Activated CD4-positive, alpha-beta T cell treated with anti-CD3 and anti-CD28 coated beads, Interleukin-2, amount 50 U/mL, for 4 hours (primary cell): Measurements from ENCODE around the gene TSPAN9.

Experiments used
- DNase-seq, 2 experiments: peaks; one replicate each; pipeline ENCODE4 v3.0.0-alpha.2; 2020

The TSPAN9 gene

GRCh38 chr12:3128498-3129293 is 51.5 kb downstream of the TSPAN9 start:
- DNase-seq: no peak

- no peak for DNase-seq
Measured at GRCh38 chr12:3129301-3130056, 52.3 kb downstream of the TSPAN9 start.

GRCh38 chr12:3130057-3130830 is 53.1 kb downstream of the TSPAN9 start:
- no peak for DNase-seq

- DNase-seq: no peak
Measured at GRCh38 chr12:3131129-3131528, 54.0 kb downstream of the TSPAN9 start.

- no peak for DNase-seq
Measured at GRCh38 chr12:3132636-3133404, 55.6 kb downstream of the TSPAN9 start.

GRCh38 chr12:3133405-3133783 is 56.2 kb downstream of the TSPAN9 start:
- DNase-seq: no peak

GRCh38 chr12:3134126-3134525 is 56.9 kb downstream of the TSPAN9 start:
- no peak for DNase-seq

GRCh38 chr12:3134526-3135135 is 57.5 kb downstream of the TSPAN9 start:
- DNase-seq: no peak

- DNase-seq: peak in 1 of 2 experiments; percentile 11
Measured at GRCh38 chr12:3135522-3136461, 58.6 kb downstream of the TSPAN9 start.

- no peak for DNase-seq
Measured at GRCh38 chr12:3136641-3137267, 59.6 kb downstream of the TSPAN9 start.

- no peak for DNase-seq
Measured at GRCh38 chr12:3137268-3137781, 60.1 kb downstream of the TSPAN9 start.

- no peak for DNase-seq
Measured at GRCh38 chr12:3137814-3138445, 60.8 kb downstream of the TSPAN9 start.

GRCh38 chr12:3138941-3139511 is 61.8 kb downstream of the TSPAN9 start:
- no peak for DNase-seq

- DNase-seq: no peak
Measured at GRCh38 chr12:3139760-3140159, 62.6 kb downstream of the TSPAN9 start.

- DNase-seq: no peak
Measured at GRCh38 chr12:3140284-3140683, 63.1 kb downstream of the TSPAN9 start.

GRCh38 chr12:3141339-3142321 is 64.5 kb downstream of the TSPAN9 start:
- no peak for DNase-seq

GRCh38 chr12:3142386-3142785 is 65.2 kb downstream of the TSPAN9 start:
- DNase-seq: no peak

GRCh38 chr12:3144495-3144894 is 67.3 kb downstream of the TSPAN9 start:
- no peak for DNase-seq
